HUES6 (cell line): ENCODE measurements around the gene LOC101059915.

ENCODE experiments used
- H3K27ac ChIP-seq: 2 replicates; pipeline ENCODE4 v1.7.0; 2013; ENCODE audit warnings: low read depth, mild to moderate bottlenecking, low read length, inconsistent platforms
- H3K27me3 ChIP-seq: 2 replicates; pipeline ENCODE4 v1.6.1; 2013; ENCODE audit warnings: low read length; ENCODE audit not compliant: control insufficient read depth, insufficient read depth
- H3K36me3 ChIP-seq: 2 replicates; pipeline ENCODE4 v1.6.1; 2013; ENCODE audit warnings: low read length; ENCODE audit not compliant: control insufficient read depth, insufficient read depth
- H3K4me1 ChIP-seq: 2 replicates; pipeline ENCODE4 v1.6.1; 2013; ENCODE audit warnings: low read length; ENCODE audit not compliant: control insufficient read depth, insufficient read depth
- H3K4me3 ChIP-seq: 2 replicates; pipeline ENCODE4 v1.5.1; 2013; ENCODE audit warnings: low read depth, low read length
- H3K9ac ChIP-seq: one replicate; pipeline ENCODE4 v1.6.1; 2013; ENCODE audit warnings: mild to moderate bottlenecking, low read length
- H3K9me3 ChIP-seq: 2 replicates; pipeline ENCODE4 v1.6.1; 2013; ENCODE audit warnings: low read depth, low read length; ENCODE audit not compliant: control insufficient read depth, insufficient read depth

LOC101059915 gene

GRCh38 chrX:71625471-71625870, 41.9 kb upstream of the LOC101059915 start:
- Histone ChIP-seq H3K4me1 (peaks cover 12% of the 10 kb centered on the region; the same call in 1 of the 2 replicates), H3K27ac (no peak overlapping the region), H3K4me3 (no peak overlapping the region), H3K9ac (no peak overlapping the region), H3K36me3 (no peaks in the 10 kb centered on the region), H3K9me3 (peaks cover 25% of the 10 kb centered on the region), H3K27me3 (no peaks in the 10 kb centered on the region)

GRCh38 chrX:71626576-71626975, 40.8 kb upstream of the LOC101059915 start:
- no peak overlapping the region for H3K9ac ChIP-seq
- H3K4me1 ChIP-seq = peaks cover 12% of the 10 kb centered on the region; the same call in 1 of the 2 replicates
- no peak overlapping the region for H3K4me3 ChIP-seq
- H3K9me3 ChIP-seq = peaks cover 21% of the 10 kb centered on the region; the same call in 1 of the 2 replicates
- H3K27me3 ChIP-seq = no peaks in the 10 kb centered on the region
- no peaks in the 10 kb centered on the region for H3K36me3 ChIP-seq
- H3K27ac ChIP-seq = no peak overlapping the region

- no peak overlapping the region for H3K27ac ChIP-seq
- H3K9me3 ChIP-seq = peaks cover 21% of the 10 kb centered on the region; the same call in 1 of the 2 replicates
- no peaks in the 10 kb centered on the region for H3K27me3 ChIP-seq
- H3K4me3 ChIP-seq = no peak overlapping the region
- no peak overlapping the region for H3K9ac ChIP-seq
- H3K4me1 ChIP-seq = peaks cover 8% of the 10 kb centered on the region; the same call in 1 of the 2 replicates
- no peaks in the 10 kb centered on the region for H3K36me3 ChIP-seq
Measured at GRCh38 chrX:71627588-71628404, 39.5 kb upstream of the LOC101059915 start.

- H3K4me1 ChIP-seq = no peaks in the 10 kb centered on the region
- H3K36me3 ChIP-seq = no peaks in the 10 kb centered on the region
- peaks cover 23% of the 10 kb centered on the region; the same call in 1 of the 2 replicates for H3K9me3 ChIP-seq
- H3K27me3 ChIP-seq = no peaks in the 10 kb centered on the region
- no peak overlapping the region for H3K4me3 ChIP-seq
- H3K9ac ChIP-seq = no peak overlapping the region
- H3K27ac ChIP-seq = no peak overlapping the region
Measured at GRCh38 chrX:71629467-71629866, 37.9 kb upstream of the LOC101059915 start.

GRCh38 chrX:71632923-71633657, 34.3 kb upstream of the LOC101059915 start:
- H3K4me1 ChIP-seq = no peaks in the 10 kb centered on the region
- H3K27ac ChIP-seq = no peak overlapping the region
- H3K9ac ChIP-seq = no peak overlapping the region
- no peak overlapping the region for H3K4me3 ChIP-seq
- no peaks in the 10 kb centered on the region for H3K36me3 ChIP-seq
- H3K9me3 ChIP-seq = peaks cover 21% of the 10 kb centered on the region; the same call in 1 of the 2 replicates
- no peaks in the 10 kb centered on the region for H3K27me3 ChIP-seq

GRCh38 chrX:71634366-71634765, 33.0 kb upstream of the LOC101059915 start:
- Histone ChIP-seq H3K4me3 (no peak overlapping the region), H3K9me3 (peaks cover 17% of the 10 kb centered on the region; the same call in 1 of the 2 replicates), H3K27me3 (no peaks in the 10 kb centered on the region), H3K9ac (no peak overlapping the region), H3K4me1 (no peaks in the 10 kb centered on the region), H3K27ac (no peak overlapping the region), H3K36me3 (no peaks in the 10 kb centered on the region)

GRCh38 chrX:71636438-71637252, 30.7 kb upstream of the LOC101059915 start:
- H3K27ac ChIP-seq = no peak overlapping the region
- no peaks in the 10 kb centered on the region for H3K4me1 ChIP-seq
- peaks cover 15% of the 10 kb centered on the region; the same call in 1 of the 2 replicates for H3K9me3 ChIP-seq
- no peaks in the 10 kb centered on the region for H3K36me3 ChIP-seq
- H3K9ac ChIP-seq = no peak overlapping the region
- H3K4me3 ChIP-seq = no peak overlapping the region
- no peaks in the 10 kb centered on the region for H3K27me3 ChIP-seq

GRCh38 chrX:71637253-71637618, 30.1 kb upstream of the LOC101059915 start:
- no peak overlapping the region for H3K4me3 ChIP-seq
- H3K9ac ChIP-seq = no peak overlapping the region
- no peak overlapping the region for H3K27ac ChIP-seq

GRCh38 chrX:71637848-71638247, 29.5 kb upstream of the LOC101059915 start:
- Histone ChIP-seq H3K36me3 (no peaks in the 10 kb centered on the region), H3K9ac (no peak overlapping the region), H3K4me3 (no peak overlapping the region), H3K27me3 (no peaks in the 10 kb centered on the region), H3K4me1 (no peaks in the 10 kb centered on the region), H3K27ac (no peak overlapping the region), H3K9me3 (peaks cover 12% of the 10 kb centered on the region; the same call in 1 of the 2 replicates)

More at GRCh38 chrX:71637253-71637618, 30.1 kb upstream of the LOC101059915 start:
- peaks cover 15% of the 10 kb centered on the region; the same call in 1 of the 2 replicates for H3K9me3 ChIP-seq
- H3K27me3 ChIP-seq = no peaks in the 10 kb centered on the region
- no peaks in the 10 kb centered on the region for H3K4me1 ChIP-seq
- H3K36me3 ChIP-seq = no peaks in the 10 kb centered on the region

- H3K36me3 ChIP-seq = no peaks in the 10 kb centered on the region
- H3K4me3 ChIP-seq = no peak overlapping the region
- H3K4me1 ChIP-seq = no peaks in the 10 kb centered on the region
- H3K9ac ChIP-seq = no peak overlapping the region
- peaks cover 12% of the 10 kb centered on the region; the same call in 1 of the 2 replicates for H3K9me3 ChIP-seq
- no peaks in the 10 kb centered on the region for H3K27me3 ChIP-seq
- no peak overlapping the region for H3K27ac ChIP-seq
Measured at GRCh38 chrX:71638409-71638808, 28.9 kb upstream of the LOC101059915 start.
